Endothelial cell of umbilical vein (primary cell): ENCODE results near the gene TUBA3C.

Source experiments
- EZH2 ChIP-seq: IDR thresholded peaks from 2 replicates; pipeline ENCODE4 v1.6.1; 2012; ENCODE audit warnings: borderline replicate concordance, low read depth, mild to moderate bottlenecking, moderate library complexity, low read length, inconsistent platforms; ENCODE audit not compliant: severe bottlenecking
- JUN ChIP-seq: IDR thresholded peaks from 2 replicates; pipeline ENCODE4 v1.6.1; 2011; ENCODE audit warnings: borderline replicate concordance, low read depth; ENCODE audit not compliant: insufficient read length, insufficient read depth
- POLR2A ChIP-seq: IDR thresholded peaks from 2 replicates; pipeline ENCODE4 v1.6.1; 2012; ENCODE audit warnings: low read depth, mild to moderate bottlenecking, control low read depth, low read length
- POLR2AphosphoS5 ChIP-seq: IDR thresholded peaks from 2 replicates; pipeline ENCODE4 v1.6.1; 2012; ENCODE audit warnings: low read depth, mild to moderate bottlenecking, control low read depth, low read length, moderate library complexity; ENCODE audit not compliant: insufficient read depth
- TF ChIP-seq, protein P1 (sequence below): IDR thresholded peaks from 2 replicates; pipeline ENCODE4 v1.6.1; 2011; ENCODE audit not compliant: insufficient read depth, insufficient read length
- TF ChIP-seq, protein P2 (sequence below), 2 donors: IDR thresholded peaks; 1 replicate in 1 of 2; 2 replicates in 1 of 2; pipeline ENCODE4 v1.5.1; 2011; ENCODE audit warnings: low read length in 2 of 2, mild to moderate bottlenecking in 2 of 2, moderate library complexity in 2 of 2, control low read depth in 1 of 2, inconsistent platforms in 1 of 2, low read depth in 1 of 2; ENCODE audit not compliant: insufficient read depth in 1 of 2; ENCODE audit errors: extremely low read depth in 1 of 2

DNA sequence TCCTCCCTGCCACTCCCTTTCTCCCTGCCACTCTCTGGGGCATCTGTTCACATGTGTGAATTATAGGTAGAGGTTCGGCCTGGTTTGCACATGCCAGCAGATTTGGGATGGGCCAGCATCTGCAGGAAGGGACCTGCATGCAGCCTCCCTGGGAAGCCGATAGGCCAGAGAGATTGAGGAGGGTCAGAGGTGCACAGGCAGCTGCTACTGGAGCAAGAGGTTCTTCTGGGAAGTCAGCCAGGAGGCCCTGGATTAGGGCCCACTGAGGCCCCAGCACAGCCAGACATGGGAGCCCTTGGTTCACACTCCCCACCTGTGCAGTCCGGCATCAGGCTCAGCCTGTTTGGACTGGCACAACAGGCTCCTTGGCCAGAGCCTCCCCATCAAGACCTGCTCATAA, 12.1 kb downstream of the TUBA3C start:
- TF ChIP-seq EZH2 (no peak), POLR2A (no peak), POLR2AphosphoS5 (no peak), JUN (no peak)
- TF ChIP-seq, protein P1, sequence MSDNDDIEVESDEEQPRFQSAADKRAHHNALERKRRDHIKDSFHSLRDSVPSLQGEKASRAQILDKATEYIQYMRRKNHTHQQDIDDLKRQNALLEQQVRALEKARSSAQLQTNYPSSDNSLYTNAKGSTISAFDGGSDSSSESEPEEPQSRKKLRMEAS = no peak
- TF ChIP-seq, protein P2, sequence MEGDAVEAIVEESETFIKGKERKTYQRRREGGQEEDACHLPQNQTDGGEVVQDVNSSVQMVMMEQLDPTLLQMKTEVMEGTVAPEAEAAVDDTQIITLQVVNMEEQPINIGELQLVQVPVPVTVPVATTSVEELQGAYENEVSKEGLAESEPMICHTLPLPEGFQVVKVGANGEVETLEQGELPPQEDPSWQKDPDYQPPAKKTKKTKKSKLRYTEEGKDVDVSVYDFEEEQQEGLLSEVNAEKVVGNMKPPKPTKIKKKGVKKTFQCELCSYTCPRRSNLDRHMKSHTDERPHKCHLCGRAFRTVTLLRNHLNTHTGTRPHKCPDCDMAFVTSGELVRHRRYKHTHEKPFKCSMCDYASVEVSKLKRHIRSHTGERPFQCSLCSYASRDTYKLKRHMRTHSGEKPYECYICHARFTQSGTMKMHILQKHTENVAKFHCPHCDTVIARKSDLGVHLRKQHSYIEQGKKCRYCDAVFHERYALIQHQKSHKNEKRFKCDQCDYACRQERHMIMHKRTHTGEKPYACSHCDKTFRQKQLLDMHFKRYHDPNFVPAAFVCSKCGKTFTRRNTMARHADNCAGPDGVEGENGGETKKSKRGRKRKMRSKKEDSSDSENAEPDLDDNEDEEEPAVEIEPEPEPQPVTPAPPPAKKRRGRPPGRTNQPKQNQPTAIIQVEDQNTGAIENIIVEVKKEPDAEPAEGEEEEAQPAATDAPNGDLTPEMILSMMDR (IDR thresholded peaks at IDR 0.05; ENCODE audit: extremely low read depth in 1 of 2, insufficient read depth in 1 of 2, low read depth in 1 of 2, low read length in 2 of 2) = no peak
